Activated CD8-positive, alpha-beta T cell treated with anti-CD3 and anti-CD28 coated beads, Interleukin-2, amount 10 ng/mL, durations not matched to agents 7 days and 5 days (primary cell): Measurements from ENCODE around the gene THSD7B. TPM values are rescaled to one million over a fixed set of nuclear protein-coding genes. Genes with fewer than 3 reads are reported as not detected.

Experiments
- ATAC-seq: fragments of 150-1000 bp; cut with Tn5 transposase; one replicate; pipeline ENCODE4 v1.10.0; 2021; ENCODE audit warnings: moderate library complexity
- CTCF ChIA-PET: fragments of 350-600 bp; sonication (Branson Sonifier 250); formaldehyde crosslinking; loops from one replicate; lab custom pipeline; 2021; ENCODE audit warnings: antibody characterized with exemption; lab: Charles Lee
- POLR2A ChIA-PET: fragments of 350-600 bp; sonication (Branson Sonifier 250); formaldehyde crosslinking; loops from one replicate; lab custom pipeline; 2021; ENCODE audit warnings: antibody characterized with exemption; lab: Charles Lee
- DNase-seq: peaks from one replicate; pipeline ENCODE4 v3.0.0-alpha.2; 2020
- H3K27ac Mint-ChIP-seq: one replicate; pipeline ENCODE4 v1.8.0; 2021; ENCODE audit warnings: mild to moderate bottlenecking, mixed read lengths
- H3K27me3 Mint-ChIP-seq: one replicate; pipeline ENCODE4 v1.8.0; 2021; ENCODE audit warnings: low read depth, mixed read lengths
- H3K36me3 Mint-ChIP-seq: one replicate; pipeline ENCODE4 v1.8.0; 2021; ENCODE audit warnings: low read depth, mixed read lengths
- H3K4me1 Mint-ChIP-seq: one replicate; pipeline ENCODE4 v1.8.0; 2021; ENCODE audit warnings: low read depth, mixed read lengths
- H3K4me3 Mint-ChIP-seq: one replicate; pipeline ENCODE4 v1.8.0; 2021; ENCODE audit warnings: mild to moderate bottlenecking, mixed read lengths
- H3K9me3 Mint-ChIP-seq: one replicate; pipeline ENCODE4 v1.8.0; 2022; ENCODE audit warnings: mixed read lengths; ENCODE audit not compliant: insufficient read depth
- total RNA-seq, 2 experiments: library from RNA; stranded (reverse); gene quantifications; one replicate each; pipeline ENCODE4 v1.2.3, GENCODE V29; 2021

The THSD7B gene
- total RNA-seq, 2 experiments from 2014 or later, result not detected

GRCh38 chr2:136769871-136770270 is 4.5 kb downstream of the THSD7B start:
- no peak overlapping the region for H3K27ac Mint-ChIP-seq
- H3K27me3 Mint-ChIP-seq, result peaks cover 28% of the 10 kb centered on the region
- ChIA-PET CTCF (no interaction called here), POLR2A (no interaction called here)
- DNase-seq (no peak), ATAC-seq (no peak)
- H3K9me3 Mint-ChIP-seq, result no peaks in the 10 kb centered on the region
- peaks cover 4% of the 10 kb centered on the region for H3K4me1 Mint-ChIP-seq
- no peaks in the 10 kb centered on the region for H3K36me3 Mint-ChIP-seq
- H3K4me3 Mint-ChIP-seq, result no peak overlapping the region

GRCh38 chr2:136770384-136770783 is 5.0 kb downstream of the THSD7B start:
- Mint-ChIP-seq H3K4me1 (peaks cover 2% of the 10 kb centered on the region), H3K27me3 (peaks cover 26% of the 10 kb centered on the region), H3K36me3 (no peaks in the 10 kb centered on the region), H3K9me3 (no peaks in the 10 kb centered on the region), H3K4me3 (no peak overlapping the region), H3K27ac (no peak overlapping the region)
- ATAC-seq (no peak), DNase-seq (no peak)
- CTCF ChIA-PET, result no interaction called here
- POLR2A ChIA-PET, result no interaction called here

DNA sequence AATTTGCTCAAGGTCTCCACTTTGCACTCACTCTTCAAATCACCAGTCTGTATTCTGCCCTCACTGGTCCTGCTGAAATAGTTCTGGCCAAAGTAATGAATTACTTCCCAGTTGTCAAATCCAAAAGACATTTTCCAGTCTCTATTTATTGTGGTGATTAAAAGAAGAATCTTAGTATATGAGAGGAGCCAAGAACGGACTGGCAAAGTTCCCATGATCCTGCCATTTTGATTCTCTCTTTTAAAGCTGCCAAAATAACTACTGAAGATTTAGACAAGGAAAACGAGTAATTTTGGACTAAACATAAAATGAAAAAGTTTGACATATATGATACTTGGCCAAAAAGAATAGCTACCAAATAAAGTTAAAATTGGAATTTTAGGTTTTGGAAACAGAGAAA is 12.0 kb downstream of the THSD7B start:
- H3K4me3 Mint-ChIP-seq, result no peak overlapping the region
- peaks cover 2% of the 10 kb centered on the region for H3K27me3 Mint-ChIP-seq
- no peaks in the 10 kb centered on the region for H3K9me3 Mint-ChIP-seq
- no peak overlapping the region for H3K27ac Mint-ChIP-seq
- H3K36me3 Mint-ChIP-seq, result no peaks in the 10 kb centered on the region
- DNase-seq (no peak), ATAC-seq (no peak)
- POLR2A ChIA-PET, result no interaction called here
- H3K4me1 Mint-ChIP-seq, result no peaks in the 10 kb centered on the region
- CTCF ChIA-PET, result no interaction called here

DNA sequence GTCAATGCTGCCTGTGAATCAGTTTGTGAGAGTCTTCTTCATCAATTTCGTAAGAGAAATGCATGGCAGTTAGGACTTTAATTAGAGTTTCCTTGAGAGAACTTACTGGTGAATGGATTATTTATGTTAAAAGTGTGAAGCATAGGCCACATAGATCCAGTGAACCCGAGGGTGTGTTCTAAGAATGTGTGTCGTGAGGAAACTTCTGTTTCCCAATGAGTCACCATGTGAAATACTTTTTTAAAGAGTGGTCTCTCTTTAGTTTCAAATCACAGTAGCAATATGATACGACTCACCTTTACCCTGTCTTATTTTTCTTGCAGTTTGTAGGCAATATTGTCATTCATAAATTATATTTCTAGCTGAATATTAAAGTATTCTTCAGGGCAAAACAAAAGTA is 18.5 kb downstream of the THSD7B start:
- CTCF ChIA-PET, result no interaction called here

GRCh38 chr2:136785215-136785614 is 19.9 kb downstream of the THSD7B start:
- ChIA-PET CTCF (no interaction called here), POLR2A (no interaction called here)
- no peak for ATAC-seq
- Mint-ChIP-seq H3K27ac (no peak overlapping the region), H3K4me1 (no peaks in the 10 kb centered on the region), H3K4me3 (no peak overlapping the region), H3K36me3 (no peaks in the 10 kb centered on the region), H3K9me3 (no peaks in the 10 kb centered on the region), H3K27me3 (no peaks in the 10 kb centered on the region)
- DNase-seq, result no peak

More for the DNA sequence above, 18.5 kb downstream of the THSD7B start:
- Mint-ChIP-seq H3K27me3 (no peaks in the 10 kb centered on the region), H3K27ac (no peak overlapping the region), H3K9me3 (no peaks in the 10 kb centered on the region), H3K36me3 (no peaks in the 10 kb centered on the region), H3K4me3 (no peak overlapping the region), H3K4me1 (no peaks in the 10 kb centered on the region)
- POLR2A ChIA-PET, result no interaction called here
- ATAC-seq, result no peak
- no peak for DNase-seq

DNA sequence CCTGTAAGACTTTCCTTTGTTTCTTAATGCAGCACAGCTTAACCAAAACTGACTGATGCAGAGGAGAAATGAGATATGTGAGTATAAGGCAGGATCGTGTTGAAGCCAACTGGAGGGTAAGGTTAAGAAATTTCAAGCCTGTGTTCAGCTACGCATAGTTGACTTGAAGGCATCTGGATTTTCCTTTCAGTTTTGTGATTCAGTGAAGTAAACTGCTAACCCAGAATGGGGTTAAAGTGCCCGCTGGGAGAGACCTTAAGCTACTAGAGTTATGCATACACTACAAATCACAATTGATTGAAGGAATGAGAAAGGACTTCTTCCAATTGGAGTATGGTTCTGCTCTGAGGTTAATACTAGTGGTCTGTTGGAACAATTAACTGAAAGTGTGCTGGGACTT is 22.6 kb downstream of the THSD7B start:
- H3K4me3 Mint-ChIP-seq, result no peak overlapping the region
- CTCF ChIA-PET, result no interaction called here
- POLR2A ChIA-PET, result no interaction called here
- H3K27me3 Mint-ChIP-seq, result no peaks in the 10 kb centered on the region
- H3K27ac Mint-ChIP-seq, result no peak overlapping the region
- no peaks in the 10 kb centered on the region for H3K9me3 Mint-ChIP-seq
- H3K36me3 Mint-ChIP-seq, result no peaks in the 10 kb centered on the region
- ATAC-seq, result no peak
- H3K4me1 Mint-ChIP-seq, result no peaks in the 10 kb centered on the region
- DNase-seq, result no peak

- no peaks in the 10 kb centered on the region for H3K4me1 Mint-ChIP-seq
- POLR2A ChIA-PET, result no interaction called here
- H3K36me3 Mint-ChIP-seq, result no peaks in the 10 kb centered on the region
- no peak overlapping the region for H3K4me3 Mint-ChIP-seq
- peaks cover 2% of the 10 kb centered on the region for H3K27me3 Mint-ChIP-seq
- no peak overlapping the region for H3K27ac Mint-ChIP-seq
- DNase-seq, result no peak
- CTCF ChIA-PET, result no interaction called here
- no peak for ATAC-seq
- H3K9me3 Mint-ChIP-seq, result no peaks in the 10 kb centered on the region
Observed at GRCh38 chr2:136796339-136796738, 31.0 kb downstream of the THSD7B start.

DNA sequence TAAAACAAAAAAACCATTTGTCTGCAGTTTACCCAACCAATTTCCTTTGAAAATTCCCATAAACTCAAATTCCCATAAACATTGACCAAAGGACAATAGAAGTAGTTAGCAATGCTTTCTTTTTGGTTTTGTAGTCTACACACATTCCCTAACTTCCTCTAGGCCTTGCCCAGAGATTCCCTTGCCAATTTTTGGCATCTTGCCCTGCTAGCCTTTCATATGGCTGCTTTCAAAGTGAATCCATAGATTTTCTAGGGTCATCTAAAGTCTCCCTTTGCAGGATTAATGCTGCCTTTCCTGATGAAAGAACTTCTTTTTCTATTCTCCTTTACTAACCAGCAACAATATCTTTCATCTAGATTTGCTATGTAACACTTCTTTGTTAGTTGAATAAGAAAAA is 33.4 kb downstream of the THSD7B start:
- no peak for ATAC-seq
- POLR2A ChIA-PET, result no interaction called here
- no peak overlapping the region for H3K27ac Mint-ChIP-seq
- H3K4me1 Mint-ChIP-seq, result no peaks in the 10 kb centered on the region
- no peaks in the 10 kb centered on the region for H3K9me3 Mint-ChIP-seq
- CTCF ChIA-PET, result no interaction called here
- DNase-seq, result no peak
- peaks cover 2% of the 10 kb centered on the region for H3K27me3 Mint-ChIP-seq
- H3K36me3 Mint-ChIP-seq, result no peaks in the 10 kb centered on the region
- H3K4me3 Mint-ChIP-seq, result no peak overlapping the region

GRCh38 chr2:136801661-136802060 is 36.3 kb downstream of the THSD7B start:
- no peaks in the 10 kb centered on the region for H3K27me3 Mint-ChIP-seq

DNA sequence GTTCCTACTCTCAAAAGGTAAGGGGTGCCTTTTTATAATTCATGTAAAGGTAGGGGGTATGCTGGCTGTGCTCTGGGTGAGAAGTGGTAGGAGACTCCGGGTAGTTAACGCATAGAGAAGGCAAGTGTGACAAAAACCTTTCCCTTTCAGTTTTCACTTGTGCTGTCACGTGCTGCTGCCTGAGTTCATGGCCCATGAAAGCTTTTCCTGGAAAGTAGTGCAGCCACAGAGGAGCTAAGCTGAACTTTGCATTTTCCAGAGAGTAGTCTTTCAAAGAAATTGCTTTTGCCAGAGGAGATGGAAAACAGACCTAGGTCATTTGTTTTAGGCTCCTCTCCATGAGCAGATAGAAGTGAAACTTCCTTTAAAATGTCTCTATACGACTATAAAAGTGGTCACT is 44.7 kb downstream of the THSD7B start:
- no peaks in the 10 kb centered on the region for H3K4me1 Mint-ChIP-seq
- DNase-seq (no peak), ATAC-seq (no peak)
- POLR2A ChIA-PET, result no interaction called here
- CTCF ChIA-PET, result no interaction called here
- no peaks in the 10 kb centered on the region for H3K9me3 Mint-ChIP-seq
- no peaks in the 10 kb centered on the region for H3K36me3 Mint-ChIP-seq
- no peak overlapping the region for H3K4me3 Mint-ChIP-seq
- no peak overlapping the region for H3K27ac Mint-ChIP-seq
- H3K27me3 Mint-ChIP-seq, result no peaks in the 10 kb centered on the region

More at GRCh38 chr2:136801661-136802060, 36.3 kb downstream of the THSD7B start:
- H3K27ac Mint-ChIP-seq, result no peak overlapping the region
- H3K4me1 Mint-ChIP-seq, result no peaks in the 10 kb centered on the region
- CTCF ChIA-PET, result no interaction called here
- DNase-seq (no peak), ATAC-seq (no peak)
- POLR2A ChIA-PET, result no interaction called here
- no peak overlapping the region for H3K4me3 Mint-ChIP-seq
- no peaks in the 10 kb centered on the region for H3K36me3 Mint-ChIP-seq
- H3K9me3 Mint-ChIP-seq, result no peaks in the 10 kb centered on the region

GRCh38 chr2:136818839-136819238 is 53.5 kb downstream of the THSD7B start:
- no peak overlapping the region for H3K4me3 Mint-ChIP-seq

DNA sequence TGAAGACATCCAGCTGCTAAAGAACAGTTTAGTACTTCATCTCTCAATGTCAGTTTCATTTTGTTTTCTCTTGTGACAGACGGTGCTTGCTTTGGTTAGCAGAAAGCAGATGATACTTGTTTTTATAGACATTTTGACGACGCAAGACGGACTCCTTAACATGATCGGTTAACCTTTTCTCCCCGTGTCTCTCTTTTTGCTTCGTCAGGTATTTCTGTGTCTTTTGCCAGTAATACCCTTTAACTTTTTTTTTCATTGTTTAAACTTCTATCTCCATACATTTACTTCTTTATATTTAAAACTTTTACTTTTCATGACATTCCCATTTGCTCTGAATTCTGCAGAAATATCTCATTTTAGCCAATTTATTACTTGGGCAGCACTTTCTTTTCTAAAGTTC is 57.9 kb downstream of the THSD7B start:
- Mint-ChIP-seq H3K27me3 (peaks cover 2% of the 10 kb centered on the region), H3K36me3 (no peaks in the 10 kb centered on the region)

More at GRCh38 chr2:136818839-136819238, 53.5 kb downstream of the THSD7B start:
- no peak for ATAC-seq
- POLR2A ChIA-PET, result no interaction called here
- Mint-ChIP-seq H3K36me3 (no peaks in the 10 kb centered on the region), H3K9me3 (no peaks in the 10 kb centered on the region), H3K27me3 (peaks cover 2% of the 10 kb centered on the region), H3K27ac (no peak overlapping the region), H3K4me1 (no peaks in the 10 kb centered on the region)
- CTCF ChIA-PET, result no interaction called here
- DNase-seq, result no peak

GRCh38 chr2:136828162-136828561 is 62.8 kb downstream of the THSD7B start:
- Mint-ChIP-seq H3K9me3 (no peaks in the 10 kb centered on the region), H3K36me3 (no peaks in the 10 kb centered on the region), H3K4me3 (no peak overlapping the region), H3K27me3 (peaks cover under 1% of the 10 kb centered on the region), H3K27ac (no peak overlapping the region), H3K4me1 (no peaks in the 10 kb centered on the region)
- ATAC-seq, result no peak
- DNase-seq, result no peak
- ChIA-PET CTCF (no interaction called here), POLR2A (no interaction called here)

More for the DNA sequence above, 57.9 kb downstream of the THSD7B start:
- ChIA-PET POLR2A (no interaction called here), CTCF (no interaction called here)
- DNase-seq (no peak), ATAC-seq (no peak)
- H3K27ac Mint-ChIP-seq, result no peak overlapping the region
- H3K4me3 Mint-ChIP-seq, result no peak overlapping the region
- no peaks in the 10 kb centered on the region for H3K9me3 Mint-ChIP-seq
- no peaks in the 10 kb centered on the region for H3K4me1 Mint-ChIP-seq
